ENCODE results near the gene GPR158. TPM values are rescaled to one million over a fixed set of nuclear protein-coding genes. Genes with fewer than 3 reads are reported as not detected.
"Not testable (repeated sequence)": the region's sequence is repeated elsewhere in the genome, so short reads cannot be mapped to it uniquely, and the experiment has no call there.

Gene GPR158
- polyA plus RNA-seq, 4 donors = 0.24 to 0.33 TPM; not detected in 2

DNA sequence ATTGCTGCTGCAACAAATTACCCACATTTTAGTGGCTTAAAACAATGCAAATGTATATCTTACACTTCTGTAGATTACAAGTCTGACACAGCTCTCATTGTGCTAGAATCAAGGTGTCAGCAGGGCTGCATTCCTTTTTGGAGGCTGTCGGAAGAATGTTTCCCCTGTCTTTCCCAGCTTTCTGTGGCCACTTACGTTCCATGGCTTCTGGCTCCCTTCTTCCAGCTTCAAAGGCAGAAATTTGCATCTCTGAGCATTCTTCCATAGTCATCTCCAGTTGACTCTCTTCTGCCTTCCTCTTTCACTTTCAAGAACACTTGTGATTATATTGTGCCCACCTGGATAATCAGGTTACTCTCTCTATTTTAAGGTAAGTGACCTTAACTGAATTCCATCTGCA lies 125.3 kb downstream of the GPR158 start:
- H3K36me3 ChIP-seq (ENCODE audit: control insufficient read depth in 3 of 3, insufficient read depth in 2 of 3, low read depth in 1 of 3, low read length in 3 of 3) = no peaks in the 10 kb centered on the region
- FAIRE-seq (no peak), DNase-seq (no peak)
- no peaks in the 10 kb centered on the region for H3K27me3 ChIP-seq (ENCODE audit: control insufficient read depth in 3 of 3, insufficient read depth in 3 of 3, low read length in 3 of 3)
- no peak overlapping the region for H3K4me3 ChIP-seq (ENCODE audit: low read depth in 1 of 3, low read length in 3 of 3)
- H3K27ac ChIP-seq (ENCODE audit: low read depth in 1 of 3, low read length in 2 of 3) = no peak overlapping the region
- WGBS, 3 donors = 79 to 94% (median 79%) methylated on average over 2 of the region's 2 CpGs
- H3K9me3 ChIP-seq (ENCODE audit: control insufficient read depth in 2 of 2, insufficient read depth in 1 of 2, low read depth in 1 of 2, low read length in 1 of 2) = no peaks in the 10 kb centered on the region
- no peaks in the 10 kb centered on the region for H3K4me1 ChIP-seq (ENCODE audit: control insufficient read depth in 3 of 3, insufficient read depth in 2 of 3, low read depth in 1 of 3, low read length in 2 of 3)

DNA sequence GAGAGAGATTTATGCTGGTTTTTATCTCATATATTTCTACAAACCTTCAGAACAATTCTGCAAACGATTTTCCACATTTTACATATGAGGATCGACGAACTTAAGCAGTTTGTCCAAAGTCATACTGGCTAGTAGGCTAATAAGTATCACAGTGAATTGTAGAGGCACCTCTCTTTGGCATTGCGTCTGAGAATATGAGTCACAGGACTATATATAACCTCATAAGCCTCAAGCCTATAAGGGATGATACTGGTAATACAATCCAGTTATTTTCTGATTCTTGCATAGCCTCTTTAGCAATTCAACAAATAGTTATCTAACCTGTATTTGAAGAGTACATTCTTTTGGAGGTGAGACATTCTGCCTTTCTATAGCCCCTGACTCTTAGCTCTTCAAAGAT lies 129.8 kb downstream of the GPR158 start:
- WGBS, 3 donors = 75 to 79% (median 79%) methylated on average over 4 of the region's 4 CpGs

DNA sequence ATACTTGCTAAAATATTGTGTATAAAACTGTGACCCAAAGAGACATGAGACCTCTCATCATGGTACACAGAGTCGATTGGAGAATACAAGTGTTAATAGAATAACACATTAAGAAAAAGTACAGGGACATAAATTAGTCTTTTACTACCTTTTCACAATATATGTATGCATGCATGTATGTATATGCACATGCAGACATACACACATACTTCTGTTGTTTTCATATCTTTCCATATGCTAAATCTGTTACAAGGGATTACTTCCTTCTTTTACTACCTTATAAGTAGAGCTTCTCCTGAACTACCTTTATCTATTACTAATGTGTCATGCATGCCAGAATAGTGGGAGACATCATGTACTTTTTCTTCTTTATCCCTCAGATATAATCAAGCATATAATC lies 131.6 kb downstream of the GPR158 start:
- Histone ChIP-seq H3K27me3 (ENCODE audit: control insufficient read depth in 3 of 3, insufficient read depth in 3 of 3, low read length in 3 of 3) (no peaks in the 10 kb centered on the region), H3K4me1 (ENCODE audit: control insufficient read depth in 3 of 3, insufficient read depth in 2 of 3, low read depth in 1 of 3, low read length in 2 of 3) (no peaks in the 10 kb centered on the region), H3K4me3 (ENCODE audit: low read depth in 1 of 3, low read length in 3 of 3) (no peak overlapping the region), H3K36me3 (ENCODE audit: control insufficient read depth in 3 of 3, insufficient read depth in 2 of 3, low read depth in 1 of 3, low read length in 3 of 3) (no peaks in the 10 kb centered on the region), H3K27ac (ENCODE audit: low read depth in 1 of 3, low read length in 2 of 3) (no peak overlapping the region), H3K9me3 (ENCODE audit: control insufficient read depth in 2 of 2, insufficient read depth in 1 of 2, low read depth in 1 of 2, low read length in 1 of 2) (no peaks in the 10 kb centered on the region)
- FAIRE-seq (no peak), DNase-seq (no peak)
- WGBS, 3 donors = 74 to 84% (median 77%) methylated on average over 1 of the region's 1 CpG

More for the DNA sequence above, 129.8 kb downstream of the GPR158 start:
- H3K36me3 ChIP-seq (ENCODE audit: control insufficient read depth in 3 of 3, insufficient read depth in 2 of 3, low read depth in 1 of 3, low read length in 3 of 3) = no peaks in the 10 kb centered on the region
- DNase-seq (no peak), FAIRE-seq (no peak)
- no peaks in the 10 kb centered on the region for H3K4me1 ChIP-seq (ENCODE audit: control insufficient read depth in 3 of 3, insufficient read depth in 2 of 3, low read depth in 1 of 3, low read length in 2 of 3)
- no peak overlapping the region for H3K4me3 ChIP-seq (ENCODE audit: low read depth in 1 of 3, low read length in 3 of 3)
- H3K27me3 ChIP-seq (ENCODE audit: control insufficient read depth in 3 of 3, insufficient read depth in 3 of 3, low read length in 3 of 3) = no peaks in the 10 kb centered on the region
- H3K9me3 ChIP-seq (ENCODE audit: control insufficient read depth in 2 of 2, insufficient read depth in 1 of 2, low read depth in 1 of 2, low read length in 1 of 2) = no peaks in the 10 kb centered on the region
- no peak overlapping the region for H3K27ac ChIP-seq (ENCODE audit: low read depth in 1 of 3, low read length in 2 of 3)

DNA sequence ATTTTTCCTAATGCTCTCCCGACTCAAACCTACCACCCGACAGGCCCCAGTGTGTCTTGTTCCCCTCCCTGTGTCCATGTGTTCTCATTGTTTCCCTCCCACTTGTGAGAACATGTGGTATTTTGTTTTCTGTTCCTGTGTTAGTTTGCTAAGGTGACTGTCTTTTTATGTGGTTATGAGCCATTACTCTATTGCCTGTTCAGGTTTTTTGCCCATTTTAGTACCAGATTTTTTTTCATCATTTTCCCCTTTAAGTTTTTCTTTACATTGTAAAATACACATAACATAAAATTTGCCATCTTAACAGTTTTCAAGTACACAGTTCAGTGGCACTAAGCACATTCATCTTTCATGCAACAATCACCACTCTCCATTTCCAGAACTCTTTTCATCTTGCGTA lies 133.5 kb downstream of the GPR158 start:
- WGBS, 3 donors = 62 to 100% (median 62%) methylated on average over 2 to 3 of the region's 3 CpGs
- H3K36me3 ChIP-seq (ENCODE audit: control insufficient read depth in 3 of 3, insufficient read depth in 2 of 3, low read depth in 1 of 3, low read length in 3 of 3) = no peaks in the 10 kb centered on the region
- FAIRE-seq = no peak

GRCh38 chr10:25317596-25318211 lies 142.9 kb downstream of the GPR158 start:
- H3K27me3 ChIP-seq (ENCODE audit: control insufficient read depth in 3 of 3, insufficient read depth in 3 of 3, low read length in 3 of 3); H3K4me1 ChIP-seq (ENCODE audit: control insufficient read depth in 3 of 3, insufficient read depth in 2 of 3, low read depth in 1 of 3, low read length in 2 of 3); H3K9me3 ChIP-seq (ENCODE audit: control insufficient read depth in 2 of 2, insufficient read depth in 1 of 2, low read depth in 1 of 2, low read length in 1 of 2); FAIRE-seq; H3K36me3 ChIP-seq (ENCODE audit: control insufficient read depth in 3 of 3, insufficient read depth in 2 of 3, low read depth in 1 of 3, low read length in 3 of 3); H3K27ac ChIP-seq (ENCODE audit: low read depth in 1 of 3, low read length in 2 of 3); H3K4me3 ChIP-seq (ENCODE audit: low read depth in 1 of 3, low read length in 3 of 3): not testable (repeated sequence)
- DNase-seq = peak in 1 of 2 donors; percentile 31
- WGBS, 3 donors = 58 to 77% (median 59%) methylated on average over 9 of the region's 9 CpGs

More for the DNA sequence above, 133.5 kb downstream of the GPR158 start:
- Histone ChIP-seq H3K4me3 (ENCODE audit: low read depth in 1 of 3, low read length in 3 of 3) (no peak overlapping the region), H3K4me1 (ENCODE audit: control insufficient read depth in 3 of 3, insufficient read depth in 2 of 3, low read depth in 1 of 3, low read length in 2 of 3) (no peaks in the 10 kb centered on the region), H3K27me3 (ENCODE audit: control insufficient read depth in 3 of 3, insufficient read depth in 3 of 3, low read length in 3 of 3) (no peaks in the 10 kb centered on the region), H3K9me3 (ENCODE audit: control insufficient read depth in 2 of 2, insufficient read depth in 1 of 2, low read depth in 1 of 2, low read length in 1 of 2) (no peaks in the 10 kb centered on the region), H3K27ac (ENCODE audit: low read depth in 1 of 3, low read length in 2 of 3) (no peak overlapping the region)
- DNase-seq = no peak

GRCh38 chr10:25327273-25327672 lies 152.5 kb downstream of the GPR158 start:
- Histone ChIP-seq H3K4me1 (ENCODE audit: control insufficient read depth in 3 of 3, insufficient read depth in 2 of 3, low read depth in 1 of 3, low read length in 2 of 3) (no peaks in the 10 kb centered on the region), H3K9me3 (ENCODE audit: control insufficient read depth in 2 of 2, insufficient read depth in 1 of 2, low read depth in 1 of 2, low read length in 1 of 2) (peaks cover 0 to 3% of the 10 kb centered on the region in 2 donors), H3K4me3 (ENCODE audit: low read depth in 1 of 3, low read length in 3 of 3) (no peak overlapping the region), H3K27ac (ENCODE audit: low read depth in 1 of 3, low read length in 2 of 3) (no peak overlapping the region), H3K27me3 (ENCODE audit: control insufficient read depth in 3 of 3, insufficient read depth in 3 of 3, low read length in 3 of 3) (no peaks in the 10 kb centered on the region), H3K36me3 (ENCODE audit: control insufficient read depth in 3 of 3, insufficient read depth in 2 of 3, low read depth in 1 of 3, low read length in 3 of 3) (no peaks in the 10 kb centered on the region)
- WGBS, 3 donors = 48 to 54% (median 51%) methylated on average over 3 of the region's 3 CpGs
- no peak for FAIRE-seq
- DNase-seq = no peak

GRCh38 chr10:25328361-25328760 lies 153.6 kb downstream of the GPR158 start:
- Histone ChIP-seq H3K27ac (ENCODE audit: low read depth in 1 of 3, low read length in 2 of 3) (no peak overlapping the region), H3K27me3 (ENCODE audit: control insufficient read depth in 3 of 3, insufficient read depth in 3 of 3, low read length in 3 of 3) (no peaks in the 10 kb centered on the region), H3K4me1 (ENCODE audit: control insufficient read depth in 3 of 3, insufficient read depth in 2 of 3, low read depth in 1 of 3, low read length in 2 of 3) (no peaks in the 10 kb centered on the region), H3K36me3 (ENCODE audit: control insufficient read depth in 3 of 3, insufficient read depth in 2 of 3, low read depth in 1 of 3, low read length in 3 of 3) (no peaks in the 10 kb centered on the region), H3K4me3 (ENCODE audit: low read depth in 1 of 3, low read length in 3 of 3) (no peak overlapping the region), H3K9me3 (ENCODE audit: control insufficient read depth in 2 of 2, insufficient read depth in 1 of 2, low read depth in 1 of 2, low read length in 1 of 2) (peaks cover 0 to 3% of the 10 kb centered on the region in 2 donors)
- FAIRE-seq (peak; percentile 5), DNase-seq (no peak)
- WGBS, 3 donors = 73 to 90% (median 79%) methylated on average over 3 of the region's 3 CpGs

DNA sequence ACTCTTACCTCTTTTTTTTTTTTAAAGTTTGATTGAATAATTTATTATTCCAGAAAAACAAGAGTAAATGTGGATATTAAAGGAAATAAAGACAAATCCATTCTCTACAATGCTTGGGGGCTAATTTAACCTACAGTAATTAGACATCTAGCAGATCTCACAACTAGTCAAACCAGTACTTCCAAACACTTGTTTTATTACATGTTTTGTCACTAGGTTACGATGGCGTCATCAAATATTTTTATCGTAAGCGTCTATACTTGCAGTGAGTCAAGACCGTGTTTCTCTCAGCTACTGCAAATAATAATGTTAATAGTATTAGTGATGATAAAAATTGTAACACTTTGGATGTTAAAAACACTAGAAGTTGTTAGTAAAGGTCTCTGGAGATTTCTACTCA lies 154.8 kb downstream of the GPR158 start:
- WGBS, 3 donors = 25 to 65% (median 41%) methylated on average over 5 of the region's 5 CpGs
- H3K9me3 ChIP-seq (ENCODE audit: control insufficient read depth in 2 of 2, insufficient read depth in 1 of 2, low read depth in 1 of 2, low read length in 1 of 2); FAIRE-seq; H3K27me3 ChIP-seq (ENCODE audit: control insufficient read depth in 3 of 3, insufficient read depth in 3 of 3, low read length in 3 of 3); H3K4me3 ChIP-seq (ENCODE audit: low read depth in 1 of 3, low read length in 3 of 3); H3K27ac ChIP-seq (ENCODE audit: low read depth in 1 of 3, low read length in 2 of 3); DNase-seq; H3K36me3 ChIP-seq (ENCODE audit: control insufficient read depth in 3 of 3, insufficient read depth in 2 of 3, low read depth in 1 of 3, low read length in 3 of 3); H3K4me1 ChIP-seq (ENCODE audit: control insufficient read depth in 3 of 3, insufficient read depth in 2 of 3, low read depth in 1 of 3, low read length in 2 of 3): not testable (repeated sequence)

GRCh38 chr10:25334445-25334844 lies 159.6 kb downstream of the GPR158 start:
- H3K27me3 ChIP-seq (ENCODE audit: control insufficient read depth in 3 of 3, insufficient read depth in 3 of 3, low read length in 3 of 3) = no peaks in the 10 kb centered on the region
- 81 to 92% (median 86%) methylated on average over 2 of the region's 2 CpGs for WGBS, 3 donors
- DNase-seq (no peak), FAIRE-seq (no peak)
- H3K4me1 ChIP-seq (ENCODE audit: control insufficient read depth in 3 of 3, insufficient read depth in 2 of 3, low read depth in 1 of 3, low read length in 2 of 3) = no peaks in the 10 kb centered on the region
- H3K4me3 ChIP-seq (ENCODE audit: low read depth in 1 of 3, low read length in 3 of 3) = no peak overlapping the region
- H3K27ac ChIP-seq (ENCODE audit: low read depth in 1 of 3, low read length in 2 of 3) = no peak overlapping the region
- H3K36me3 ChIP-seq (ENCODE audit: control insufficient read depth in 3 of 3, insufficient read depth in 2 of 3, low read depth in 1 of 3, low read length in 3 of 3) = no peaks in the 10 kb centered on the region
- H3K9me3 ChIP-seq (ENCODE audit: control insufficient read depth in 2 of 2, insufficient read depth in 1 of 2, low read depth in 1 of 2, low read length in 1 of 2) = no peaks in the 10 kb centered on the region
